K562 (cell line): ENCODE measurements around the gene C16orf92. TPM values are rescaled to one million over a fixed set of nuclear protein-coding genes. Genes with fewer than 3 reads are reported as not detected.

Source experiments
- MAFK ChIP-seq: IDR thresholded peaks from 2 replicates; pipeline ENCODE4 v1.6.1; 2011; ENCODE audit warnings: low read length, improper control_type of control experiment
- MCM3 ChIP-seq: fragments of 450-650 bp; IDR thresholded peaks from 2 replicates; pipeline ENCODE4 v1.6.1; 2016
- MTF1 ChIP-seq: fragments of 250-450 bp; sonication (Bioruptor Pico); IDR thresholded peaks from 2 replicates; pipeline ENCODE4 v1.9.0; 2021; ENCODE audit warnings: moderate library complexity, mild to moderate bottlenecking, inconsistent platforms, borderline replicate concordance
- OTX1 ChIP-seq: fragments of 450-650 bp; formaldehyde crosslinking; IDR thresholded peaks from 2 replicates; pipeline ENCODE4 v1.4.0; 2022; ENCODE audit warnings: mild to moderate bottlenecking
- SRF ChIP-seq, 2 experiments: fragments of 250-450, 450-650 bp in 1 of 2; sonication (Bioruptor Pico) in 1 of 2; sonication (generic) in 1 of 2; formaldehyde crosslinking; IDR thresholded peaks; 2 replicates each; pipeline versions ENCODE4 v1.5.0 to v1.5.1; 2020 to 2022; ENCODE audit warnings: mild to moderate bottlenecking in 1 of 2, missing genetic modification reagents in 1 of 2
- ZNF764 ChIP-seq: fragments of 250-450 bp; sonication (Bioruptor Pico); IDR thresholded peaks from 2 replicates; pipeline ENCODE4 v1.4.0; 2020; ENCODE audit warnings: low read depth, mild to moderate bottlenecking, moderate library complexity
- polyA plus RNA-seq, 8 experiments: library from polyadenylated mRNA; depleted of rRNA in 4 of 8; stranded (reverse) in 5 of 8; unstranded in 3 of 8; fragments of >200 nt; fragmentation: Nextera tagmentation in 2 of 8; fragmentation: Illumina TruSeq in 1 of 8; extraction: Ambion mirVana in 2 of 8; extraction: Trizol in 1 of 8; gene quantifications; 2 replicates each; pipeline versions ENCODE4 v1.2.1 to v1.2.3, GENCODE V29; 2011 to 2014; ENCODE audit warnings: inconsistent platforms in 1 of 8, missing spikeins in 1 of 8
- total RNA-seq, 7 experiments: library from RNA; depleted of rRNA in 6 of 7; stranded (reverse); fragments of >200 nt in 6 of 7; fragmentation: Illumina TruSeq in 2 of 7; extraction: Trizol in 2 of 7; gene quantifications; 2 replicates each; pipeline versions ENCODE4 v1.2.1 to v1.2.3, GENCODE V29; 2011 to 2021; ENCODE audit warnings: low replicate concordance in 1 of 7
- TF ChIP-seq, protein P1 (sequence below): fragments of 450-650 bp; IDR thresholded peaks from 2 replicates; pipeline ENCODE4 v1.7.0; 2016; ENCODE audit warnings: borderline replicate concordance
- TF ChIP-seq, protein P2 (sequence below): sonication (generic); formaldehyde crosslinking; IDR thresholded peaks from 2 replicates; pipeline ENCODE4 v1.8.1; 2023; ENCODE audit warnings: mild to moderate bottlenecking, missing genetic modification reagents
- TF ChIP-seq, protein P3 (sequence below): fragments of 200-600 bp; sonication (generic); IDR thresholded peaks from one replicate; pipeline ENCODE4 v1.6.1; 2012; ENCODE audit warnings: mild to moderate bottlenecking, low read depth, low read length, inconsistent platforms
- TF ChIP-seq, protein P4 (sequence below): fragments of 250-450 bp; sonication (Bioruptor Pico); IDR thresholded peaks from 2 replicates; pipeline ENCODE4 v1.8.0; 2021; ENCODE audit warnings: moderate library complexity, mild to moderate bottlenecking, inconsistent platforms
- TF ChIP-seq, protein P5 (sequence below): fragments of 450-650 bp; IDR thresholded peaks from 2 replicates; pipeline ENCODE4 v1.6.1; 2016; ENCODE audit warnings: mild to moderate bottlenecking

C16orf92 gene
- total and polyA plus RNA-seq, 9 of the 15 experiments (the other 6 are each of a cell fraction or from before 2014, with no cell fraction given): not detected

DNA sequence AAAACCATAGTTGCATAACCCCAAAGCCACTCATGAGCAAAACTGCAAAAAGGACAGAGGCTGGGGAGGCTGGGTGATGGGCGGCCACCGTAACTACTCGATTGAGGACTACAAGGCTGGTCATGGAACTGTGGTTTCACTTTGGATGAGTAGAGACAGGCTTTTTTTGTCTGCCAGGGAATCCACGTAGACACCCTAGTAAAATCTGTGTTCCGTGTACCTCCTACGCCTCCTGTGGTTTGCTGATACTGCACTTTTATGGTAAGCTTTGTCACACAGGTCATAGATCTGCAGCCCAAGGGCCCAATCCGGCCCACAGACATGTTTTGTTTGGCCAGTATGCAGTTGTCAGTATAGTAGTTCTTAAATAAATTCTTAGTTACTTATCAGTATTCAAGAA is 10.3 kb downstream of the C16orf92 start (continued):
- TF ChIP-seq, protein P1, sequence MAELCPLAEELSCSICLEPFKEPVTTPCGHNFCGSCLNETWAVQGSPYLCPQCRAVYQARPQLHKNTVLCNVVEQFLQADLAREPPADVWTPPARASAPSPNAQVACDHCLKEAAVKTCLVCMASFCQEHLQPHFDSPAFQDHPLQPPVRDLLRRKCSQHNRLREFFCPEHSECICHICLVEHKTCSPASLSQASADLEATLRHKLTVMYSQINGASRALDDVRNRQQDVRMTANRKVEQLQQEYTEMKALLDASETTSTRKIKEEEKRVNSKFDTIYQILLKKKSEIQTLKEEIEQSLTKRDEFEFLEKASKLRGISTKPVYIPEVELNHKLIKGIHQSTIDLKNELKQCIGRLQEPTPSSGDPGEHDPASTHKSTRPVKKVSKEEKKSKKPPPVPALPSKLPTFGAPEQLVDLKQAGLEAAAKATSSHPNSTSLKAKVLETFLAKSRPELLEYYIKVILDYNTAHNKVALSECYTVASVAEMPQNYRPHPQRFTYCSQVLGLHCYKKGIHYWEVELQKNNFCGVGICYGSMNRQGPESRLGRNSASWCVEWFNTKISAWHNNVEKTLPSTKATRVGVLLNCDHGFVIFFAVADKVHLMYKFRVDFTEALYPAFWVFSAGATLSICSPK: no peak
- no peak for TF ChIP-seq SRF (CRISPR knock-in tag; IDR thresholded peaks at IDR 0.05)
- TF ChIP-seq, protein P2, sequence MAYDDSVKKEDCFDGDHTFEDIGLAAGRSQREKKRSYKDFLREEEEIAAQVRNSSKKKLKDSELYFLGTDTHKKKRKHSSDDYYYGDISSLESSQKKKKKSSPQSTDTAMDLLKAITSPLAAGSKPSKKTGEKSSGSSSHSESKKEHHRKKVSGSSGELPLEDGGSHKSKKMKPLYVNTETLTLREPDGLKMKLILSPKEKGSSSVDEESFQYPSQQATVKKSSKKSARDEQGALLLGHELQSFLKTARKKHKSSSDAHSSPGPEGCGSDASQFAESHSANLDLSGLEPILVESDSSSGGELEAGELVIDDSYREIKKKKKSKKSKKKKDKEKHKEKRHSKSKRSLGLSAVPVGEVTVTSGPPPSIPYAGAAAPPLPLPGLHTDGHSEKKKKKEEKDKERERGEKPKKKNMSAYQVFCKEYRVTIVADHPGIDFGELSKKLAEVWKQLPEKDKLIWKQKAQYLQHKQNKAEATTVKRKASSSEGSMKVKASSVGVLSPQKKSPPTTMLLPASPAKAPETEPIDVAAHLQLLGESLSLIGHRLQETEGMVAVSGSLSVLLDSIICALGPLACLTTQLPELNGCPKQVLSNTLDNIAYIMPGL (CRISPR knock-in tag): no peak
- TF ChIP-seq, protein P3, sequence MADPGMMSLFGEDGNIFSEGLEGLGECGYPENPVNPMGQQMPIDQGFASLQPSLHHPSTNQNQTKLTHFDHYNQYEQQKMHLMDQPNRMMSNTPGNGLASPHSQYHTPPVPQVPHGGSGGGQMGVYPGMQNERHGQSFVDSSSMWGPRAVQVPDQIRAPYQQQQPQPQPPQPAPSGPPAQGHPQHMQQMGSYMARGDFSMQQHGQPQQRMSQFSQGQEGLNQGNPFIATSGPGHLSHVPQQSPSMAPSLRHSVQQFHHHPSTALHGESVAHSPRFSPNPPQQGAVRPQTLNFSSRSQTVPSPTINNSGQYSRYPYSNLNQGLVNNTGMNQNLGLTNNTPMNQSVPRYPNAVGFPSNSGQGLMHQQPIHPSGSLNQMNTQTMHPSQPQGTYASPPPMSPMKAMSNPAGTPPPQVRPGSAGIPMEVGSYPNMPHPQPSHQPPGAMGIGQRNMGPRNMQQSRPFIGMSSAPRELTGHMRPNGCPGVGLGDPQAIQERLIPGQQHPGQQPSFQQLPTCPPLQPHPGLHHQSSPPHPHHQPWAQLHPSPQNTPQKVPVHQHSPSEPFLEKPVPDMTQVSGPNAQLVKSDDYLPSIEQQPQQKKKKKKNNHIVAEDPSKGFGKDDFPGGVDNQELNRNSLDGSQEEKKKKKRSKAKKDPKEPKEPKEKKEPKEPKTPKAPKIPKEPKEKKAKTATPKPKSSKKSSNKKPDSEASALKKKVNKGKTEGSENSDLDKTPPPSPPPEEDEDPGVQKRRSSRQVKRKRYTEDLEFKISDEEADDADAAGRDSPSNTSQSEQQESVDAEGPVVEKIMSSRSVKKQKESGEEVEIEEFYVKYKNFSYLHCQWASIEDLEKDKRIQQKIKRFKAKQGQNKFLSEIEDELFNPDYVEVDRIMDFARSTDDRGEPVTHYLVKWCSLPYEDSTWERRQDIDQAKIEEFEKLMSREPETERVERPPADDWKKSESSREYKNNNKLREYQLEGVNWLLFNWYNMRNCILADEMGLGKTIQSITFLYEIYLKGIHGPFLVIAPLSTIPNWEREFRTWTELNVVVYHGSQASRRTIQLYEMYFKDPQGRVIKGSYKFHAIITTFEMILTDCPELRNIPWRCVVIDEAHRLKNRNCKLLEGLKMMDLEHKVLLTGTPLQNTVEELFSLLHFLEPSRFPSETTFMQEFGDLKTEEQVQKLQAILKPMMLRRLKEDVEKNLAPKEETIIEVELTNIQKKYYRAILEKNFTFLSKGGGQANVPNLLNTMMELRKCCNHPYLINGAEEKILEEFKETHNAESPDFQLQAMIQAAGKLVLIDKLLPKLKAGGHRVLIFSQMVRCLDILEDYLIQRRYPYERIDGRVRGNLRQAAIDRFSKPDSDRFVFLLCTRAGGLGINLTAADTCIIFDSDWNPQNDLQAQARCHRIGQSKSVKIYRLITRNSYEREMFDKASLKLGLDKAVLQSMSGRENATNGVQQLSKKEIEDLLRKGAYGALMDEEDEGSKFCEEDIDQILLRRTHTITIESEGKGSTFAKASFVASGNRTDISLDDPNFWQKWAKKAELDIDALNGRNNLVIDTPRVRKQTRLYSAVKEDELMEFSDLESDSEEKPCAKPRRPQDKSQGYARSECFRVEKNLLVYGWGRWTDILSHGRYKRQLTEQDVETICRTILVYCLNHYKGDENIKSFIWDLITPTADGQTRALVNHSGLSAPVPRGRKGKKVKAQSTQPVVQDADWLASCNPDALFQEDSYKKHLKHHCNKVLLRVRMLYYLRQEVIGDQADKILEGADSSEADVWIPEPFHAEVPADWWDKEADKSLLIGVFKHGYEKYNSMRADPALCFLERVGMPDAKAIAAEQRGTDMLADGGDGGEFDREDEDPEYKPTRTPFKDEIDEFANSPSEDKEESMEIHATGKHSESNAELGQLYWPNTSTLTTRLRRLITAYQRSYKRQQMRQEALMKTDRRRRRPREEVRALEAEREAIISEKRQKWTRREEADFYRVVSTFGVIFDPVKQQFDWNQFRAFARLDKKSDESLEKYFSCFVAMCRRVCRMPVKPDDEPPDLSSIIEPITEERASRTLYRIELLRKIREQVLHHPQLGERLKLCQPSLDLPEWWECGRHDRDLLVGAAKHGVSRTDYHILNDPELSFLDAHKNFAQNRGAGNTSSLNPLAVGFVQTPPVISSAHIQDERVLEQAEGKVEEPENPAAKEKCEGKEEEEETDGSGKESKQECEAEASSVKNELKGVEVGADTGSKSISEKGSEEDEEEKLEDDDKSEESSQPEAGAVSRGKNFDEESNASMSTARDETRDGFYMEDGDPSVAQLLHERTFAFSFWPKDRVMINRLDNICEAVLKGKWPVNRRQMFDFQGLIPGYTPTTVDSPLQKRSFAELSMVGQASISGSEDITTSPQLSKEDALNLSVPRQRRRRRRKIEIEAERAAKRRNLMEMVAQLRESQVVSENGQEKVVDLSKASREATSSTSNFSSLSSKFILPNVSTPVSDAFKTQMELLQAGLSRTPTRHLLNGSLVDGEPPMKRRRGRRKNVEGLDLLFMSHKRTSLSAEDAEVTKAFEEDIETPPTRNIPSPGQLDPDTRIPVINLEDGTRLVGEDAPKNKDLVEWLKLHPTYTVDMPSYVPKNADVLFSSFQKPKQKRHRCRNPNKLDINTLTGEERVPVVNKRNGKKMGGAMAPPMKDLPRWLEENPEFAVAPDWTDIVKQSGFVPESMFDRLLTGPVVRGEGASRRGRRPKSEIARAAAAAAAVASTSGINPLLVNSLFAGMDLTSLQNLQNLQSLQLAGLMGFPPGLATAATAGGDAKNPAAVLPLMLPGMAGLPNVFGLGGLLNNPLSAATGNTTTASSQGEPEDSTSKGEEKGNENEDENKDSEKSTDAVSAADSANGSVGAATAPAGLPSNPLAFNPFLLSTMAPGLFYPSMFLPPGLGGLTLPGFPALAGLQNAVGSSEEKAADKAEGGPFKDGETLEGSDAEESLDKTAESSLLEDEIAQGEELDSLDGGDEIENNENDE: no peak
- TF ChIP-seq, protein P4, sequence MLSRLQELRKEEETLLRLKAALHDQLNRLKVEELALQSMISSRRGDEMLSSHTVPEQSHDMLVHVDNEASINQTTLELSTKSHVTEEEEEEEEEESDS (CRISPR knock-in tag): no peak
- TF ChIP-seq, protein P5, sequence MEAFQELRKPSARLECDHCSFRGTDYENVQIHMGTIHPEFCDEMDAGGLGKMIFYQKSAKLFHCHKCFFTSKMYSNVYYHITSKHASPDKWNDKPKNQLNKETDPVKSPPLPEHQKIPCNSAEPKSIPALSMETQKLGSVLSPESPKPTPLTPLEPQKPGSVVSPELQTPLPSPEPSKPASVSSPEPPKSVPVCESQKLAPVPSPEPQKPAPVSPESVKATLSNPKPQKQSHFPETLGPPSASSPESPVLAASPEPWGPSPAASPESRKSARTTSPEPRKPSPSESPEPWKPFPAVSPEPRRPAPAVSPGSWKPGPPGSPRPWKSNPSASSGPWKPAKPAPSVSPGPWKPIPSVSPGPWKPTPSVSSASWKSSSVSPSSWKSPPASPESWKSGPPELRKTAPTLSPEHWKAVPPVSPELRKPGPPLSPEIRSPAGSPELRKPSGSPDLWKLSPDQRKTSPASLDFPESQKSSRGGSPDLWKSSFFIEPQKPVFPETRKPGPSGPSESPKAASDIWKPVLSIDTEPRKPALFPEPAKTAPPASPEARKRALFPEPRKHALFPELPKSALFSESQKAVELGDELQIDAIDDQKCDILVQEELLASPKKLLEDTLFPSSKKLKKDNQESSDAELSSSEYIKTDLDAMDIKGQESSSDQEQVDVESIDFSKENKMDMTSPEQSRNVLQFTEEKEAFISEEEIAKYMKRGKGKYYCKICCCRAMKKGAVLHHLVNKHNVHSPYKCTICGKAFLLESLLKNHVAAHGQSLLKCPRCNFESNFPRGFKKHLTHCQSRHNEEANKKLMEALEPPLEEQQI: no peak
- peak; percentile 93 for TF ChIP-seq MAFK
- TF ChIP-seq MTF1: no peak
- TF ChIP-seq OTX1 (CRISPR knock-in tag): no peak
- no peak for TF ChIP-seq ZNF764 (CRISPR knock-in tag)
- no peak for TF ChIP-seq MCM3
